HG03280 (cell line): Measurements from ENCODE around the gene EBF4.

ENCODE experiments used
- ATAC-seq: cut with Tn5 transposase; IDR thresholded peaks from one replicate; pipeline ENCODE4 v1.9.1; 2021; ENCODE audit warnings: mild to moderate bottlenecking, moderate library complexity; ENCODE audit not compliant: unreplicated experiment

Gene EBF4

DNA sequence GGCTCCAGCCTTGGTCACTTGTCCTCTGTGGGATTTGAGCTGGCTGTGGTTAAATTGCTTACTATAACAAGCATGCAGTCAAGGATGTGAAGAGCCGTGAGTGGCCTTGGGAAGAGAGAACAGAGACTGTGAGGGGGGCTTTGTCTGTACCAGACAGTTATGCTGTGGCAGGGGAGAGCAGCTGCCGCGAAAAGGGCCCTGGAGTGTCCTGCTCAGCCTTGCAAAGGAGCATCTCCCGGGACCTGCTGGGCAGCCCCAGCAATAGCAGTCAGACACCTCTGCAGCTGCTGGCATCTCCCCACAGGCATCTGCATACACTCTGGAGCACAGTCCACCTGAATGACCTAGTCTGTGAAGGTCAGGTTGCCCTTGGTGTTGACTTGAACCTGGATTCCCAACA, 6.3 kb downstream of the EBF4 start:
- no peak for ATAC-seq

DNA sequence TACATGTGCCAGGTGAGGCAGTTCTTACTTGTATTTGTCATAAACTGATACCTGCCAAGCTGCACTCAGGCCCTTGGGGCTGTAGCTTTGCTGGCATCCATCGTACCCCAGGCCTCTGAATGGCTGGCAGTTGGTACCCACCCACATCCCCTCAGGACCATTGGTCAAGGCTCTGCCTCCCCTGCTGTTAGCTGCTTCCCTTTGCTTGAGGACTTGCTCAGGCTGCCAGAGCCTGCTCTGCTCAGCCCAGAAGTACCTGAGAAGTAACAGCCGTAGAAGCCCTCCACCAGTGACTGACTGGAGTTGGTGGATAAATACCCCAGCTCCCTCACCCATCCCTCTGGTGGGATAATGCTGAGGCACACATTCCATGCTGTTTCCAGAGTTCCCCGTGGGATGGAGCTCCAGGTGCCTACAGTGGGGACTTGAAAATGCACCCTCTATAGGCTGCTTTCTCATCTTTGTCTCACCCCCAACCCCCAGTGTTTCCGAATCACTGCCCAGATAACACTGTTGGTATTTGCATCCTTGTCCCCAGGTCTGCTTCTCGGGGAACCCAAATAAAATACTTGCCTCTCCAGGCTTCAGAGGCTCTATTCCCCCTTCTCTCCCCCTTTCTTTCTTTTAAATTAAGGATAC, 7.3 kb downstream of the EBF4 start:
- no peak for ATAC-seq

DNA sequence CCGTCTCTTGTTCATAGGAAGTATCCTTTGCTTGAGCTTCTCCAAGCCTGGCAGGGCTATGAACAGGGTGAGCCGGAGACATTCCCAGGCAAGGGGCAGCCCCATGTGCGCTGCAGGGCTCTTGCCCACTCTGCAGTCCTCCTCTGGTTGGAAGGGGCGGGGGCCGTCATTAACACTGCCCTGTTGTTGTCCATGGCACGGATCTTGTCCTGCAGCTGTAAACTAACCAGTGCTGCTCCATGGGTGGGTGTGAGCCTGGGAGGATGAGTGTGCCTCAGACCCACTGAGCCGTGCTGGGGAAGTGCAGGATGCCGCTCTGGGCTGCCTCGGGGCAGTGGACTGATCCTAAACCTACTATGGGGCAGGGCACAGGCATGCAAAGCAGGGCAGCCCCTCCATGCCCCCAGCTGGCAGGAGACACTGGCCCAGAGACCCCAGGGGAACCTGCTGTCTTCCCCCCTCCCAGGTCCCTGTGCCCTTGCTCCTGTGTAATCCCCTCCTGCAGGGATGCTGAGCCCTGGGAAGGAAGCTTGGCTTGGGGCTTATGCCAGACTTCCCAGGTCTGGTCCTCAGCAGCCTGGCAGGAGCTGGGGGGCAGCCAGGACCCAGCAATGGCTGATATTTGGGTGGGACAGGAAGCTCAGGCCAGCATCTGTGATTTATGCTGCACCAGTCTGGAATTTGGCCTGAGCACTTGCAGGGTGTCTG, 8.5 kb downstream of the EBF4 start:
- no peak for ATAC-seq

DNA sequence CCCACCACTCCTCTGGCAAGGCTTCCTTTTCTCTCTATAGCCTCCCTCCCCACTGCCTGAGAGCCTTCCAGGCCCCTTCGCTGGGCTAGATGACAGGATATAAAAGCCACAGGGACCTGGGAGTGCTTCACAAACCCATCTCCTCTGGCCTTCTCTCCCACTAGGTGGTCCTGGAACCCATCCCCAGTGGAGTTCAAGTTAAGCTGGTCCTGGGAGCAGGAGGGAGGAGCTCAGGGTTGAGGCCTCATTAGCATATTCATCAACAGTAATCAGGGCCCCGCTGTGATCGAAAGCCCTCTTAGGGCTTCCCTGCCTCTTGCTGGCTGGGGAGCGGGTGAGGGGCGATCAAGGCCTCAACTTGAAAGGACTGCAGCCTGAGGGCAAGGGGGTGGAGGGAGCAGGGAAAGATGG, 9.1 kb downstream of the EBF4 start:
- no peak for ATAC-seq

DNA sequence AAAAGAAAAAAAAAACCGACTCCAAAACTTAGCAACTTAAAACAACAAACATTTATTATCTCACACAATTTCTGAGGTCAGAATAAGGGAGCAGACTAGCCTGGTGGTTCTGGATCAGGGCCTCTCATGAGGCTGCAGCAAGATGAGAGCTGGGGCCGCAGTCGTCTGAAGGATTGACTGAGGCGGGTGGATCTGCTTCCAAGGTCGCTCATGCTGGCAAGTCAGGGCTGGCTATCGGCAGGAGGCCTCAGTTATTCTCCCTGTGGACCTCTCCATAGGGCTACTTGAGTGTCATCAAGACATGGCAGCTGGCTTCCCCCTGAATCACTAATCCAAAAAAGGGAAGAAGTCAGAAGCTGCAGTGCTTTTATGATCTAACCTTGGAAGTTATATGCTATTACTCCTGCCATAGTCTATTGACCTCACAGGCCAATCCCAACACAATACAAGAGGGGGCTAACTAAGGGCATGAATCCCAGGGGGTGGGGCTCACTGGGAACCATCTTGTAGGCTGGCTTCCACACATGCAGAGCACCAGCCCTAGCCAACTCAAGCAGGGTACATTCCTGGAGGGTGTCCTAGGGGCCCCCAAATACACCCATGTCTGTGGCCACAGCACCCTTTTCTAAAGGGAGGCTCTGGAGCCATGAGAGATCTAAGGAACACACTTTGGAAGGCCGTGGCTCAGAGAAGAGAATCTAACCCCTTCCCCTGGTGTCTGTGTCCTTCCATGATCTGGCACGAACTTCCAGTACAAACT, 11.3 kb downstream of the EBF4 start:
- ATAC-seq, result no peak

DNA sequence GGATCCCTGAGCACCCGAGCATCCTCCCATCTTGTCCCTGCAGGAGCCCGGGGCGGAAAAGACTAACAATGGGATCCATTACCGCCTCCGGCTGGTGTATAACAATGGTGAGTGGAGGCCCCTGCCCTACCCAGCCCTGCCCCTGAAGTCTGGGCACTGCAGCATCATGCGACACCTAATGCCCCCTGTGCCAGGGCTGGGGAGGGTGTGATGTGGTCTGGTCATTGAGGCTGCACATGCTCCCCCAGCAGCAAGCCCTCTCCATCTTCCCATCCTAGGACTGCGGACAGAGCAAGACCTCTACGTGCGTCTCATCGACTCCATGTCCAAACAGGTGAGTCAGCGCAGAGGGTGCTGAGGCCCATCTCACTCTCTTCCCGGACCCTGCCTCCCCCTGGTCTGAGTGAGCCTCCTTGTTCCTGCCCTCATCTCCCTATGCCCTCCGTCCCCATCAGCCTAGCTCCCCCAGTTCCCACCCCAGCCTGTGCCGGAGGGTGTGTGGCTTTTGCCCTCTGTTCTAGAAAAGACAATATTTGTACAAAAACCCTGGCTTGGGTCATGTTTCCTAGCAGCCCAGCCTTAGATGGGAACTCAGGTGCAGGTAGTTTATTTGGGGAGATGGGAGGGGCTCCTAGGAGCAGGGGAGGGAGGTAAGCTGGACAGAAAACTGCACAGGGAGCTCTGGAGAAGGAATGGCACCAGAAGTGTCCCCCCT, 13.5 kb downstream of the EBF4 start:
- no peak for ATAC-seq

DNA sequence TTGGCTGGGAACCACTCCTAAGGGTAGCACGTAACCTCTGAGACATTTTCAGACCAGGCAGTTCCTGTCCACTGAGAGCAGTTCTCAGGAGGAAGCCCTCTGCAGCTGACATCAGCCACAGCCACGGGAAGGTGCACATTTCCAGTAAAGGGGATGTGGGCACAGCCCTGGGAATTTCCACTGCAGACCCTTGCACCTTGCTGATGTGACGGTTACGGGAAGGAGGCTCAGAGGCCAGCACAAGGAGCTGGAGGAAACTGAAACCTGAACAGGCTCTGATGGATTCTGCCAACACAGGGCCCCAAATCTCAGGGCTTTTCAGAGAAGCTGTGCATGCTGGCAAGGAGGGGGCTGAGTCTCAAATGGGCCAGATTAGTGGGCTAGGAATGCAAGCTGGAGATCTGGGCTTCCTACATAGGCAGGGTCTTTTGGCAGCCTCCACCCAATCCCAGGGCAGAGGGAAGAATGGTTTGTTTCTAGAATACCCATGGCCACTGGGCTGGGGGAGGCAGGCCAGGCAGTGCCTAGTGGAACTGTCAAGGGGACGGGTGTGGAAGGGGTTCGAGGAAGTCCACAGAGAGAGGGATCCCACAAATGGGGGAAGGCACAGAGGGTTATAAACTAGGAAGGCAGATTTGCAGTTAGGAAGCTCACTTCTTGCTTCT, 14.2 kb downstream of the EBF4 start:
- no peak for ATAC-seq

DNA sequence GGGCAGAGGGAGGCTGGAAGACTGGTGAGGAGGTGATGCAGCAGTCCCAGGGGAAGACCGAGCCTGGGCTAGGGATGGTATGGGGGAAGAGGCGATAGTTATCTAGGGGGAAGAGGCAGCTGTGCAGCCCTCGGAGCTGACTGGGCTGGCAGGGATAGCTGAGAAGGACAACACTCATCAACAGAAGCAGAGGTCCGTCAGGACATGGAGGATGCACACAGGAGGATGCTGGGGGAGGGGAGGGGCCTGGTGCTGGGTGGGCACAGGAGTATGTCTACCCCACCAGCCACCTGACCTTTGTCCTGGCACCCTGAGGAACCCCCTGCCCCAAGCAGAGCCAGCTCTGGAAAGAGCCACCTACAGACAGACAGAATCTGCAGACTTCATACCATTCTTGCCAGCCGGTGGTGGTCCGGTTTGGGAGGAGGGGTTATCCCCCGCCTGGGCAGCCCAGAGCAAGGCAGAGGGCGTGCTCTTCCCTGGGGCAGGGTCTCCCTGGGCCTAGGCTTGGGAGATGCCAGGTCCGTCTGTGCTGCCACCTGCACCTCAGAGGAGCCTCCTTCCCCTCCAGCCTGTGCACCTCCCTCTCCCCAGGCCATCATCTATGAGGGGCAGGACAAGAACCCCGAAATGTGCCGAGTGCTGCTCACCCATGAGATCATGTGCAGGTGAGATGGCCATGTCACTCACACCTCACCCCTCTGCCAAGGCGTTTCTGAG, 14.9 kb downstream of the EBF4 start:
- no peak for ATAC-seq

DNA sequence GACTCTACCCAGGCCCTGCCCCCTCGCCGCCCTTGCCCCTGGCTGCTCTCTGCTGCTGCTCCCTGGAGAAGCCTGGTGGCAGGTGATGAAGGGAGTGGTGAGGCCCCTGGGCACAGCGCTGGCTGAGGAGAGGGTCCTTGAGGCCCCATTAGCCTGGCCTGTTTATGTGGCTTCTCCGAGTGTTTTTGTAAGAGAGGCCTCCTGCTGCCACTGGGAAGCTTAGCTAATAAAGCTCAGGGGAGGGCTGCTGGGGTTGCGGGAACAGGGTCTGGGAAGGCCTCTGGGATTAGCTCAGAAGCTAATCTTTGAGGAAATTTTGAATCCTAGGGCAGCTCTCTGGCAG, 15.5 kb downstream of the EBF4 start:
- no peak for ATAC-seq

DNA sequence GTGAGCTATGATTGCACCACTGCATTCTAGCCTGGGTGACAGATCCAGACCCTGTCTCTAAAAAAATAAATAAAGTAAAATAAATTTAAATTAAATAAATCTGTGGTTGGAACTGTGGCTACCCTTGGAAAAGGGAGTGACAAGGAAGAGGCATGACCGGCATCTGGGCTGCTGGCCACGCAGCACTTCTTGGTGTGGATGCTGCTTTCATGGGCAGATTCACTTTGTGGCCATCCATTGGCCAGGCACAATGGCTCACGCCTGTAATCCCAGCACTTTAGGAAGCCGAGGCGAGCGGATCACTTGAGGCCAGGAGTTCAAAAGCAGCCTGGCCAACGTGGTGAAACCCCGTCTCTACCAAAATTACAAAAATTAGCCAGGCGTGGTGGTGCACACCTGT, 16.1 kb downstream of the EBF4 start:
- ATAC-seq, result no peak

DNA sequence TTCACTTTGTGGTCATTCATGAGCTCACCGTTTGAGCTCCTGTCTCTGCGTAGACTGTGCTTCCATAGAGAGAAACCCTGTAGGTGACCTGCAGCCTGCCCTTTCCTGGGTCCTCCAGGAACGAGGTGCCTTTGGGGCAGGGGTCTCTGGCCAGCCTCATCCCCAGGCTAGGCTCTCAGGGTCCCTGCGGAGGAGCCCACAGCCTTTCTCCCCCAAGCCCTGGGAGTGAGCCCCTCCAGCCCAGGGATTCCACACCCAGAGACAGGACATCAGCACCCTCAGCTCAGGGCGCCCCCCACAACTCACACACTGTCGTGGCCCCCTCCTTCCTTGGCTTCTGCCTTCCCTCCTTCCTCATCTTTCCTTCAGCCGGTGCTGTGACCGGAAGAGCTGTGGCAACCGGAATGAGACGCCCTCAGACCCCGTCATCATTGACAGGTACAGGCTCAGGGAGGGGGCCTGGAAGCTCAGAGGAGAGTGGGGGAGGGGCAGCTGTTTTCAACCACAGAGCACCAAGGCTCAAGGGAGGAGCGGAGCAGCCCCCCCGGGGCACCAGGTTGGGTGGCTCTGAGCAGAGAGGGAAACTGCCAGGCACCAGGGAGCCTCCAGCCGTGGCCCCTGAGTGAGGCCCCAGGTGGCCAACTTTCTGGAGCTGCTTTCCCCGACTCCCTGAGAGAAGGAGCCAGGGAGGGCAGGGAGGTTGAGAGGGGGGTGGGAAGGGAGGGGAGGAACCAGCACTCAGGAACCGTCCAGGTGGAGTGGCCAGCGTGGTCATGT, 16.8 kb downstream of the EBF4 start:
- no peak for ATAC-seq

DNA sequence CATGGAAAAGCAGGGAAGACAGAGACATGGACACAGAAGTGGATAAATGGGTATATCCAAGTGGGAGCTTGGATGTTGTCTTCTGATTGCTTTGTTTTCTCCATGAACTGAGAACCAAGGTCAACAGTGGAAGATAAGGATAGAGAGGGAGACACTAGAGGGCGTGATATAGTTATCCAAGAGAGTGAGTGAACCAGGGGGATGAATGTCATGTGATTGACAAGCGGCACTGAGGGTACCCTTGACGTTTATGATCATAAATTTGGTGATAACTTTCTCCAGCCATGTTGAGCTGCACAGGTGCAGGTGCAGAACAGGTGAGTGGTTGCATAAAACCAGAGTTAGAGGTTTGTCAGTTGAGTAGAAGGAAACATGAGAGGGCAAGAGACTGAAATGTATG, 20.7 kb downstream of the EBF4 start:
- no peak for ATAC-seq

DNA sequence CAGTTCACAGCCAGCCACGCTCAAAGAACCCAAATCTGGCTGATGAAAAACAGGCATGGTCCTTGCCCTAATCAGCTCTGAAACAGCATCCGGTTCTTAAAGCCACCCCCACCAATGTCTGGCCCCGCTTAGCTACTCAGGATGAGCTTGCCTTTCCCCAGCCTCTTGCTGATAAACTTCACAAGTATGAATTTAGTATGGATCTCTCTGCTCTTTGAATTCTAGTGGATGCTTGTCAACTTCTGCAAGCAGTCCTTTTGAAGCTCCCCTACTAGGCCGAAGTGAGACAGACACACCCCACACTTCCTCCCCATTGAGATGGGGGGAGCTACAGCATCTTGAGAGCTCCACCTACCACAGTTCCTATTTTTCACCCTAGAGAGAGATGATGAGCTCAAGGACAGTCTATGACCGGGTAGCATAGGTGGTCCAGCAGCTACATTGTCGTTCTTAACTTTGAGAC, 36.7 kb downstream of the EBF4 start:
- ATAC-seq, result no peak

DNA sequence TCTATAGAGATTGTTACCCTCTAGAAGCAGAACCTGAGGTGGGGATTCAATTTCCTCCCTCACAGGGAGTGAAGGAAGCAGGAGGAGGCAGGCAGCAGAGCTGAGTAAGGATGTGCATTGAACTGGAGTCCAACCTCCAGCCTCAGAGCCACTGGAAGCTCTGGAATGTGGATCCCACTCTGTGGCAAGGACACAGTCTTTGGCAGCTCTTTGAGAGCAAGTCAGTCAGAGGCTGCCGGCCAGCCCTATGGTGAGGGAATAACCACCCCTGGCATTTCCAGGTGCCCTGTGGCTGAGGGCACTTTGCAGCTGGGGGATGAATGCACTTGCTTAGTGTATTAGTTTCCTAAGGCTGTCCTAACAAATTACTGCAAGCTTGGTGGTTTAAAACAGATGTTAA, 37.2 kb downstream of the EBF4 start:
- no peak for ATAC-seq

DNA sequence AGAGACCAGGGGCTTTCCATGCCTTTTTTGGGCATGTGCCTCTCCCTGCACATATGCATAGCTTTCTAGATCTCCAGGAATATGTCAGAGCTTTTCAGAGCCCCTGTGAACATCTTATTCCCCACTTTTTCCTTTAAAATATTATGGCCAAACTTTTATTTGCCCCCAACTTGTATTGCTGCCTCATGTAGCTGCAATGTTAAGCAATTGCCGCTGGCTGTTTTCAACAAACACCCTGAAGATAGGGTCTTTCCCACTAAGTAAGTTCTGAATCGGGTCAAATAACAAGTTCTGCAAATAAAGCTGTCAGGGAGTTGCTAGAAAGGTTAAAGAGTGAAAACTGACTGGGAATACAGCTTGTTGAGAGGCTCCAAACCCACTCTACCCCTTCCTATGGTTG, 42.3 kb downstream of the EBF4 start:
- ATAC-seq, result no peak

DNA sequence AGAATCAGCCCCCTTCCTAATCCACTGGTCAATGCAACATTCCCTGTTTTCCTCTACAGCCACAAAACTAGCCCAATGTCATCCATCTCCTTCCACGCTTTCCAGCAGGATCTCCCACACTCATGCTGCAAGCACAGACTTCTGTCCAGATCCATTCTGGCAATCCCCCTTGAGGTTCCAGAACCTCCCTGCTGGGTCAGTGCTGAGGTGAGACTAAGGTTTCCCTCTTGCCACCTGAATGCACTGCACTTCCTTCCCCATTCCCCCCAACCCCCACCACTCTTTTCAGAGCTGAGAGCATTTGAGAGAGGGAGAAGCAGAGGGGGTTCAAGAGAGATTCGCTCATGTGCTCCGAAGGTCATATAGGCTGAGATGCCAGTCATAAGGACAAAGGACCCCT, 43.9 kb downstream of the EBF4 start:
- ATAC-seq, result no peak

DNA sequence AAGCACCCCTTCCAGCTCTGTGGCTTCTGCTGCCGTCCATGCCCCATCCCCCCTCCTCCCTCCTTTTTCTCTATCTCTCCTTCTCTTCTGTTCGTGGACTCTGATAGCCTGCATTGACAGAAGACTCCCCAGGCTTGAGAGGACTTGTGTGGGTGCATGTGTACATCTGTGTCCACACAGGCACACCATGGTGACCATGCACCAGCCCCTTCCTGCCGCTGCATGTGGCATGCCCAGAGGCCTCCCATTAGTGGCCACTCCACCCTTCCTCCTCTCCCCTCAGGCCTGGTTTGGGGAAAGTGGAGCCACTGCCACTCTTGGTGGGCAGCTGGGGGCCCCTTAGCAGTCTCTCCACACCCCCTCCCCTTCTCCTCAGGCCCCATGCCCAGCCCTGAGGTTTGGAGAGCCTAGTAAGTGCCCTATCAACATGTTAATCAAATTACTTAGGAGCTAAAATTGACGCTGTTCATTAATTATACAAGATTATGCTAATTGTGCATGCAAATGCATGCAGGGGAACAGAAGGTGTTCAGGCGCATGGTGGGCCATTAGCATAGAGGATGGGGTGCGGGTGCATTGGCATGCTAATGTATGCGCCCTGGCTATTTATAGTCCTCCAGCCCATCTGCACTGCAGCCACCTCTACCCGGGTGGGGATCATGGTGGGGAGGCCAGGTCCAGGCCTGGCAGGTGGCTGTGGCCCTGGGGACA, 45.9 kb downstream of the EBF4 start:
- ATAC-seq, result no peak

DNA sequence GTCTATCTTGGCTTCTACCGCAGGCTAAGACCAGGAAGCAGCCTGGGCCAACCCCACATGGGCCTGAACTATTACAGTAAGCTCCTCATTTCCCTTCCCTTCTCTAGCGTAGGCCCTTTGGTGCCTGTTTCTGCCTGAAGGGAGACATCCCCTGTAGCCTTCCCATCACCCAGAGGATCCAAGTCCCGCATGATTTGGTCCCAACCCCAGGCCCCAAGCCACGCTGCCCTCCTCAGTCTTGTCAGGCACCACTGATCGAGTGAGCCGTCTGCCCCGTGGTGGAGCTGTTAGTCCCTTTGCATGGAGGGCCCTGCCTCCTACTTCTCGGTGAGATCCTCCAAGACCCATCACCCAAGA, 46.4 kb downstream of the EBF4 start:
- ATAC-seq, result no peak

DNA sequence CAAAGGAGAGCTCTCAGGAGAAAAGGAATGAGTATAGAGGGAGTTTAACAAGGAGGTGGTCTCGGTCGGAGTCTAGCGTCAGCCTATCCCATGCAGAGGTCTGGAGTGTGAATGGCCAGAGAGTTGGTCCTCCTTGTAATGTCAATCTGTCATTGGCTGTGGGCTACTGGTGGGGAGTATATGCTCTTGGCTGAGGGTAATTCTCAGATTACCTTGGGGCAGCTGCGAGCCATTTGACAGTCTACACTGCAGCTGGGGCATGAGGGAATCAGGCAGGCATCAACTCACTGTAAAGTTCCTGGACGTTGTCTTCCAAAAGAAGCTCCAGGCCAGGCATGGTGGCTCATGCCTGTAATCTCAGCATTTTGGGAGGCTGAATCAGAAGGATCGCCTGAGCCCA, 48.1 kb downstream of the EBF4 start:
- no peak for ATAC-seq
